Subcutaneous abdominal adipose tissue (tissue), 5 donors: ENCODE results near the gene LIF.

ENCODE experiments used
- H3K27ac ChIP-seq: one replicate; pipeline ENCODE4 v1.7.0; 2013; ENCODE audit warnings: low read depth, mild to moderate bottlenecking, inconsistent platforms, low read length, moderate library complexity
- H3K27me3 ChIP-seq, 5 donors: one replicate each; pipeline ENCODE4 v1.7.0; 2013; ENCODE audit warnings: low read length in 5 of 5, inconsistent platforms in 1 of 5; ENCODE audit not compliant: control insufficient read depth in 5 of 5, insufficient read depth in 4 of 5
- H3K36me3 ChIP-seq, 5 donors: one replicate each; pipeline ENCODE4 v1.7.0; 2013; ENCODE audit warnings: low read length in 5 of 5; ENCODE audit not compliant: control insufficient read depth in 5 of 5, insufficient read depth in 5 of 5
- H3K4me1 ChIP-seq, 5 donors: one replicate each; pipeline ENCODE4 v1.7.0; 2013; ENCODE audit warnings: low read length in 5 of 5, mild to moderate bottlenecking in 3 of 5, moderate library complexity in 1 of 5; ENCODE audit not compliant: control insufficient read depth in 5 of 5, insufficient read depth in 5 of 5
- H3K4me3 ChIP-seq, 5 donors: one replicate each; pipeline ENCODE4 v1.7.0; 2013; ENCODE audit warnings: low read length in 5 of 5, low read depth in 1 of 5
- H3K9ac ChIP-seq, 5 donors: one replicate each; pipeline ENCODE4 v1.7.0; 2013; ENCODE audit warnings: low read length in 5 of 5, mild to moderate bottlenecking in 4 of 5, moderate library complexity in 3 of 5
- H3K9me3 ChIP-seq, 5 donors: one replicate each; pipeline ENCODE4 v1.7.0; 2013; ENCODE audit warnings: low read length in 5 of 5; ENCODE audit not compliant: control insufficient read depth in 5 of 5
- donor health status: healthy.
- donor health status: healthy.
- donor health status: healthy.
- donor health status: healthy.
- donor health status: healthy.

Gene LIF

DNA sequence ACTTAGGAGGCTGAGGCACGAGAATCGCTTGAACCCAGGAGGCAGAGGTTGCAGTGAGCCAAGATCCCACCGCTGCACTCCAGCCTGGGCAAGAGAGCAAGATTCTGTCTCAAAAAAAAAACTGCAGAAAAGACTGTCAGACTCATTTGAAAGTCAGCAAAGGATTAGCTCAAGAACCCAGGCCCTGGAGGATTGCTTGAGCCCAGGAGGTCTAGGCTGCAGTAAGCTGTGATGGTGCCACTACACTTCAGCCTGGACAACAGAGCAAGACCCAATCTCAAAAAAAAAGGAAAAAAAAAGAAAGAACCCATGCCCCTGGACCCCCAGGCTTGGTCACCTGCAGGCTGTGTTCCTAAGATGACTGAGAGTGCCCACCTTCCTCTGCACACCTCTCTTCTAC, 16.2 kb downstream of the LIF start:
- Histone ChIP-seq H3K4me3 (no peak overlapping the region), H3K27ac (no peak overlapping the region), H3K9ac (no peak overlapping the region), H3K36me3 (no peaks in the 10 kb centered on the region), H3K4me1 (peaks cover 0 to 8% (median 3%) of the 10 kb centered on the region in 5 donors), H3K9me3 (peaks cover 0 to 2% (median under 1%) of the 10 kb centered on the region in 5 donors), H3K27me3 (peaks cover 0 to 28% (median 21%) of the 10 kb centered on the region in 5 donors)

- H3K9me3 ChIP-seq, result peaks cover 0 to 5% (median 3%) of the 10 kb centered on the region in 5 donors
- no peaks in the 10 kb centered on the region for H3K4me1 ChIP-seq
- H3K4me3 ChIP-seq, result no peak overlapping the region
- no peak overlapping the region for H3K9ac ChIP-seq
- peaks cover 0 to 35% (median 21%) of the 10 kb centered on the region in 5 donors for H3K27me3 ChIP-seq
- H3K27ac ChIP-seq, result no peak overlapping the region
- no peaks in the 10 kb centered on the region for H3K36me3 ChIP-seq
Observed at GRCh38 chr22:30228509-30229359, 17.8 kb downstream of the LIF start.

DNA sequence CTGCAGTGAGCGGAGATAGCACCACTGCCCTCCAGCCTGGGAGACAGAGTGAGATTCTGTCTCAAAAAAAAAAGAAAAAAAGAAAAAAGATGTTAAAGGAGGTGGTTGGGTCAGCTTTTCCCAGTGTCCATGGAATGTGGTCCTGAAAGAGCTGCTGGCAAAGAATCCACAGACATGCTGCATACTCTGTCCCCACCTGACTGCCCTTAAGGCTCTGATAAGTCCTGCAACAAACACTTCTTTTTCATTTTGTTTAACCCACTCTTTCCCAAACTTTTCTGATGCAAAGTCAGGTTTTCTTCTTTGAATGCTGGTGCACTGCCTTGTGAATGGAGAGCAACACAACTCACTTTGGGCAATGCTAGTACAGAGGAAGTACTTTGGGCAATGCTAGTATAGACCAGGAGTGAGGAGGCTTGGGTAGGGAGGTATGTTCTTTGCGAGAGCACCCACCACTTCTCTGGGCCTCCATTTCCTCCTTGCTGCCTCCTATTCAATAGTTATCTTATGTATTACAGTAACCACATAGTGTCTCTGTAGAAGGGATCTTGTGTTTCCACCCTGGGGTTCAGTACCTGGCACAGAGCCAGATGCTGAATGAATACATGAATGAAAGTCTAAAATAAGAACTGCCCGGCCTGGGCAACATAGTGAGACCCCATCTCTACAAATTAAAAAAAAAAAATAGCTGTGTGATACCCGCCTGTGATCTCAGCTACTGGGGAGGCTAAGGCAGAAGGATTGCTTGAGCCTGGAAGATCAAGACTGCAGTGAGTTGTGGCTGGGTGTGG, 18.9 kb downstream of the LIF start:
- no peak overlapping the region for H3K4me3 ChIP-seq
- peaks cover 6 to 41% (median 22%) of the 10 kb centered on the region in 5 donors for H3K27me3 ChIP-seq
- H3K4me1 ChIP-seq, result no peaks in the 10 kb centered on the region
- no peaks in the 10 kb centered on the region for H3K36me3 ChIP-seq
- H3K9me3 ChIP-seq, result peaks cover 0 to 5% (median 3%) of the 10 kb centered on the region in 5 donors
- no peak overlapping the region for H3K27ac ChIP-seq
- no peak overlapping the region for H3K9ac ChIP-seq

DNA sequence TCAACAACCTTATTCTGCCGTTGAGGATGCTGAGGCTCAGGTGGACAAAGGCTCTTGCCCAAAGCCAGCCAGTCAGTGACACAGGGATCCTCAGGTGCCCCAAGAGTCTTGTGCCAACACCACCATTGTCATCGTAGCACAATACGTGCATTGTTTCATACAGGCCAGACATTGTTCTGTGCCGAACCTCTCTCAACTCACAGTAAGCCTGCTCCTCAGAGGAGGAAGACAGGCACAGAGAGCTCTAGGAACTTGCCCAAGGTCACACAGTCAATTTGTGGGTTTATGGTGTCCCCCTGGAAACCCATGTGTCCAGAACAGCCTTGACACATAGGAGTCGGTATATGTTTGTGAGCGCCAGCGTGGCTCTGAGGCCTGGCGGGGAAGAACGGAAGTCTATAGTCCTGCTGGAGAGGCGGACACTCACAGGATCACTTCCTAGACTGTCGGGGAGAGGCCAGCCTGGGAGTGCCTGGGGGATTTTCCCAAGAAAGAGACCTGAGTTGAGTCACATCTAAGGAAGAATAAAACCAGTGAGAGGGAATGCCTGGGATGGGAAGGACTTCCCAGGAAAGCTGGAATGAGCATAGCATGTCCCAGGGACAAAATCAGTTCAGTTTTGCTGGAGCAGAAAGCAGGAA, 20.2 kb downstream of the LIF start:
- Histone ChIP-seq H3K27me3 (peaks cover 14 to 47% (median 33%) of the 10 kb centered on the region in 5 donors), H3K4me1 (no peaks in the 10 kb centered on the region), H3K9ac (no peak overlapping the region), H3K4me3 (no peak overlapping the region), H3K36me3 (no peaks in the 10 kb centered on the region), H3K9me3 (peaks cover 0 to 5% (median 3%) of the 10 kb centered on the region in 5 donors), H3K27ac (no peak overlapping the region)

GRCh38 chr22:30225220-30225927, 21.2 kb downstream of the LIF start:
- peaks cover 14 to 48% (median 41%) of the 10 kb centered on the region in 5 donors for H3K27me3 ChIP-seq
- H3K9ac ChIP-seq, result no peak overlapping the region
- H3K9me3 ChIP-seq, result peaks cover 0 to 5% (median 3%) of the 10 kb centered on the region in 5 donors
- H3K36me3 ChIP-seq, result no peaks in the 10 kb centered on the region
- H3K27ac ChIP-seq, result no peak overlapping the region
- H3K4me3 ChIP-seq, result no peak overlapping the region
- H3K4me1 ChIP-seq, result no peaks in the 10 kb centered on the region

GRCh38 chr22:30224161-30224857, 22.2 kb downstream of the LIF start:
- no peaks in the 10 kb centered on the region for H3K36me3 ChIP-seq
- no peaks in the 10 kb centered on the region for H3K4me1 ChIP-seq
- H3K9me3 ChIP-seq, result peaks cover 0 to 5% (median 3%) of the 10 kb centered on the region in 5 donors
- H3K27ac ChIP-seq, result no peak overlapping the region
- H3K9ac ChIP-seq, result no peak overlapping the region
- no peak overlapping the region for H3K4me3 ChIP-seq
- peaks cover 14 to 49% (median 40%) of the 10 kb centered on the region in 5 donors for H3K27me3 ChIP-seq

DNA sequence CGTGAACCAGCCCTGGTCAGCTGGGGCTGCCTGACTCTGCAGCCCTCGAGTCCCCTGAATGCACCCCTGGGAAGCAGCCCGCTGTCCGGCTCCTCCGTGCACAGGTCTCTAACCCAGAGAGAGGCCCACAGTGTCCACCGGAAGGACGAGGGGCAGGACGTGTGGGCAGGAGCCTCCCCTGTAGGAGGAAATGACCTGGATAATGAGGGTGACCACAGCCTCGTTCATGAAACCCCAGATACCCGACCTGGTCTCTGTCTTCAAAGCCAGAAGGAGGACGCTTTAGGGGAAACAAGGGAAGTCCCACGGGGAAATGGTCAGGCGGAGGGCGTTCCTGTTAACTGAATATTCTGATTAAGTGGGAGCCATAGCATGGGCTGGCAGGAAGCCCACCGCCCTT, 23.3 kb downstream of the LIF start:
- Histone ChIP-seq H3K9ac (no peak overlapping the region), H3K27me3 (peaks cover 14 to 46% (median 32%) of the 10 kb centered on the region in 5 donors), H3K9me3 (peaks cover 0 to 5% (median 3%) of the 10 kb centered on the region in 5 donors), H3K4me3 (no peak overlapping the region), H3K4me1 (no peaks in the 10 kb centered on the region), H3K36me3 (no peaks in the 10 kb centered on the region), H3K27ac (no peak overlapping the region)

DNA sequence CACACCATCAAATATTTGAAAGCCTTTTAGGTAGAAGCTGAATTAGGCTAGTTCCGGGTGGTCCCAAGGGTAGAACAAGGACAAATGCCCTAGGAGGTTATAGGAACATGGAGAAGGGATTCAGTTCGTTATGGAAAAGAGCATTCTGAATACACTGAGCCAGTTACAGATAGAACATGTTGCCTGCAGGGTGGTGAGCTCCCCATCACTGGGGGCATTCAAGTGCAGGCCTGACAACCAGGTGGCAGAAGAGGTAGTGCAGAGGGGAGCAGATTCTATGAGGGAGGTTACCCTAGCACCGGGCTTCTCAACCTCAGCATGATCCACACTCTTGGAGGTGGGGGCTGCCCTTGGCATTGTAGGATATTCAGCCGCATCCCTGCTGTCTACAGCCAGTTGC, 24.2 kb downstream of the LIF start:
- Histone ChIP-seq H3K27ac (no peak overlapping the region), H3K36me3 (no peaks in the 10 kb centered on the region), H3K4me3 (no peak overlapping the region), H3K27me3 (peaks cover 14 to 46% (median 32%) of the 10 kb centered on the region in 5 donors), H3K9me3 (peaks cover 0 to 5% (median 3%) of the 10 kb centered on the region in 5 donors), H3K4me1 (no peaks in the 10 kb centered on the region), H3K9ac (no peak overlapping the region)
